Astrocyte of the cerebellum (primary cell): ENCODE measurements around the gene DLG2.
"Not testable (repeated sequence)": the region's sequence is repeated elsewhere in the genome, so short reads cannot be mapped to it uniquely, and the experiment has no call there.

Source experiments
- DNase-seq: peaks from one replicate; pipeline ENCODE4 v3.0.0-alpha.2; 2011; ENCODE audit warnings: low read depth
- H3K4me3 ChIP-seq: 2 replicates; pipeline ENCODE4 v1.5.1; 2011; ENCODE audit warnings: mild to moderate bottlenecking, low read depth, low read length, moderate library complexity
- CTCF ChIP-seq: IDR thresholded peaks from 2 replicates; pipeline ENCODE4 v1.5.1; 2012; ENCODE audit warnings: low read length, low read depth, moderate library complexity, mild to moderate bottlenecking; ENCODE audit errors: missing control alignments
- in situ Hi-C: cut with HindIII; loops from 2 replicates; pipeline ENCODE4 v1.10.0; 2017; ENCODE audit warnings: low sequenced_read_pairs

DLG2 gene

GRCh38 chr11:85627332-85627997 lies at the start of gene DLG2:
DLG2 (minus strand) TSS chr11:85627344.
- in situ Hi-C loops: no loop called here
- DNase-seq: no peak
- no peak for TF ChIP-seq CTCF
- peak within 1 kb of the TSS; percentile 90 for H3K4me3 ChIP-seq

GRCh38 chr11:85673393-85673792 lies 46.2 kb upstream of the DLG2 start:
- no peak for DNase-seq
- H3K4me3 ChIP-seq: no peak overlapping the region
- in situ Hi-C loops: no loop called here
- no peak for TF ChIP-seq CTCF

- TF ChIP-seq CTCF: no peak
- in situ Hi-C loops: no loop called here
- no peak overlapping the region for H3K4me3 ChIP-seq
- DNase-seq: no peak
Observed at GRCh38 chr11:85672105-85672902, 45.2 kb upstream of the DLG2 start.

- DNase-seq, in situ Hi-C loops, H3K4me3 ChIP-seq: not testable (repeated sequence)
Observed at GRCh38 chr11:85670949-85671663, 44.0 kb upstream of the DLG2 start.

- no peak overlapping the region for H3K4me3 ChIP-seq
- DNase-seq: no peak
- no peak for TF ChIP-seq CTCF
- in situ Hi-C loops: no loop called here
Observed at GRCh38 chr11:85668157-85668556, 41.0 kb upstream of the DLG2 start.

- no peak overlapping the region for H3K4me3 ChIP-seq
- no peak for DNase-seq
- in situ Hi-C loops: no loop called here
- no peak for TF ChIP-seq CTCF
Observed at GRCh38 chr11:85666687-85667086, 39.5 kb upstream of the DLG2 start.
